GM12878 (cell line): ENCODE data around the gene SH2D3A. TPM values are rescaled to one million over a fixed set of nuclear protein-coding genes. Genes with fewer than 3 reads are reported as not detected.

ENCODE experiments used
- BHLHE40 ChIP-seq, 2 experiments: fragments of 450-650 bp in 1 of 2; IDR thresholded peaks; 2 replicates each; pipeline ENCODE4 v1.6.1; 2011 to 2017; ENCODE audit warnings: low read depth in 2 of 2, borderline replicate concordance in 1 of 2, improper control_type of control experiment in 1 of 2, low read length in 1 of 2, mild to moderate bottlenecking in 1 of 2
- CHD2 ChIP-seq: IDR thresholded peaks from 2 replicates; pipeline ENCODE4 v1.6.1; 2011; ENCODE audit warnings: low read depth, low read length, improper control_type of control experiment, borderline replicate concordance
- E2F8 ChIP-seq: fragments of 450-650 bp; IDR thresholded peaks from 2 replicates; pipeline ENCODE4 v1.6.1; 2018; ENCODE audit warnings: mild to moderate bottlenecking, low read depth, moderate library complexity; ENCODE audit not compliant: partially characterized antibody
- MEF2A ChIP-seq: IDR thresholded peaks from 2 replicates; pipeline ENCODE4 v1.6.1; 2011; ENCODE audit warnings: low read depth, mild to moderate bottlenecking, low read length, moderate library complexity; ENCODE audit not compliant: insufficient read depth
- MLLT1 ChIP-seq: fragments of 450-650 bp; IDR thresholded peaks from 2 replicates; pipeline ENCODE4 v1.6.1; 2016; ENCODE audit warnings: mild to moderate bottlenecking
- RAD51 ChIP-seq: fragments of 450-650 bp; IDR thresholded peaks from 2 replicates; pipeline ENCODE4 v1.6.1; 2016; ENCODE audit warnings: moderate library complexity, mild to moderate bottlenecking, inconsistent platforms
- SIN3A ChIP-seq: IDR thresholded peaks from 2 replicates; pipeline ENCODE4 v1.6.1; 2012; ENCODE audit warnings: low read depth, low read length, improper control_type of control experiment
- SMARCA5 ChIP-seq: fragments of 450-650 bp; IDR thresholded peaks from 2 replicates; pipeline ENCODE4 v1.6.1; 2017; ENCODE audit warnings: mild to moderate bottlenecking
- SMC3 ChIP-seq: IDR thresholded peaks from 2 replicates; pipeline ENCODE4 v1.6.1; 2011; ENCODE audit warnings: low read length, improper control_type of control experiment, borderline replicate concordance
- TCF12 ChIP-seq: IDR thresholded peaks from 2 replicates; pipeline ENCODE4 v1.6.1; 2011; ENCODE audit warnings: low read depth, mild to moderate bottlenecking, low read length
- YBX1 ChIP-seq: fragments of 450-650 bp; IDR thresholded peaks from 2 replicates; pipeline ENCODE4 v1.6.1; 2016; ENCODE audit warnings: antibody characterized with exemption
- ZBTB33 ChIP-seq: fragments of 450-650 bp; IDR thresholded peaks from 2 replicates; pipeline ENCODE4 v1.6.1; 2017; ENCODE audit warnings: mild to moderate bottlenecking
- polyA plus RNA-seq, 11 experiments: library from polyadenylated mRNA; depleted of rRNA in 4 of 11; unstranded in 6 of 11; stranded (reverse) in 5 of 11; fragments of >200 nt; fragmentation: Nextera tagmentation in 4 of 11; fragmentation: Illumina TruSeq in 1 of 11; extraction: Ambion mirVana in 4 of 11; extraction: Trizol in 1 of 11; gene quantifications; 1 replicate in 1 of 11; 2 replicates in 10 of 11; pipeline versions ENCODE4 v1.2.1 to v1.2.3, GENCODE V29; 2011 to 2016; ENCODE audit warnings: inconsistent platforms in 2 of 11, missing spikeins in 2 of 11, low read depth in 1 of 11
- total RNA-seq, 4 experiments: library from RNA; depleted of rRNA in 3 of 4; stranded (reverse); fragments of >200 nt in 3 of 4; fragmentation: Illumina TruSeq in 1 of 4; extraction: Trizol in 1 of 4; gene quantifications; 2 replicates each; pipeline versions ENCODE4 v1.2.1 to v1.2.3, GENCODE V29; 2013 to 2021
- TF ChIP-seq, protein P1 (sequence below): IDR thresholded peaks from 2 replicates; pipeline ENCODE4 v1.6.1; 2011; ENCODE audit warnings: mild to moderate bottlenecking, low read depth, low read length, moderate library complexity; ENCODE audit not compliant: insufficient replicate concordance
- TF ChIP-seq, protein P2 (sequence below): fragments of 450-650 bp; conservative IDR thresholded peaks from 2 replicates; pipeline ENCODE4 v1.6.1; 2017; ENCODE audit warnings: mild to moderate bottlenecking, moderate library complexity

The SH2D3A gene
- total and polyA plus RNA-seq, 10 of the 15 experiments (the other 5 are each of a cell fraction or from before 2014, with no cell fraction given), result 0.77 to 24.4 (median 9.5) TPM

- TF ChIP-seq ZBTB33 (no peak), MEF2A (no peak), SMC3 (no peak), CHD2 (no peak), TCF12 (no peak), SIN3A (no peak), BHLHE40 (IDR thresholded peaks at IDR 0.05; ENCODE audit: borderline replicate concordance in 1 of 2, low read depth in 2 of 2, low read length in 1 of 2) (no peak), YBX1 (no peak), E2F8 (no peak), SMARCA5 (no peak), MLLT1 (0 out of 2 replicates have a peak, but pooled peaks have one; percentile 13), RAD51 (no peak)
- TF ChIP-seq, protein P1, sequence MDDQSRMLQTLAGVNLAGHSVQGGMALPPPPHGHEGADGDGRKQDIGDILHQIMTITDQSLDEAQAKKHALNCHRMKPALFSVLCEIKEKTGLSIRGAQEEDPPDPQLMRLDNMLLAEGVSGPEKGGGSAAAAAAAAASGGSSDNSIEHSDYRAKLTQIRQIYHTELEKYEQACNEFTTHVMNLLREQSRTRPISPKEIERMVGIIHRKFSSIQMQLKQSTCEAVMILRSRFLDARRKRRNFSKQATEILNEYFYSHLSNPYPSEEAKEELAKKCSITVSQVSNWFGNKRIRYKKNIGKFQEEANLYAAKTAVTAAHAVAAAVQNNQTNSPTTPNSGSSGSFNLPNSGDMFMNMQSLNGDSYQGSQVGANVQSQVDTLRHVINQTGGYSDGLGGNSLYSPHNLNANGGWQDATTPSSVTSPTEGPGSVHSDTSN, result no peak
- TF ChIP-seq, protein P2, sequence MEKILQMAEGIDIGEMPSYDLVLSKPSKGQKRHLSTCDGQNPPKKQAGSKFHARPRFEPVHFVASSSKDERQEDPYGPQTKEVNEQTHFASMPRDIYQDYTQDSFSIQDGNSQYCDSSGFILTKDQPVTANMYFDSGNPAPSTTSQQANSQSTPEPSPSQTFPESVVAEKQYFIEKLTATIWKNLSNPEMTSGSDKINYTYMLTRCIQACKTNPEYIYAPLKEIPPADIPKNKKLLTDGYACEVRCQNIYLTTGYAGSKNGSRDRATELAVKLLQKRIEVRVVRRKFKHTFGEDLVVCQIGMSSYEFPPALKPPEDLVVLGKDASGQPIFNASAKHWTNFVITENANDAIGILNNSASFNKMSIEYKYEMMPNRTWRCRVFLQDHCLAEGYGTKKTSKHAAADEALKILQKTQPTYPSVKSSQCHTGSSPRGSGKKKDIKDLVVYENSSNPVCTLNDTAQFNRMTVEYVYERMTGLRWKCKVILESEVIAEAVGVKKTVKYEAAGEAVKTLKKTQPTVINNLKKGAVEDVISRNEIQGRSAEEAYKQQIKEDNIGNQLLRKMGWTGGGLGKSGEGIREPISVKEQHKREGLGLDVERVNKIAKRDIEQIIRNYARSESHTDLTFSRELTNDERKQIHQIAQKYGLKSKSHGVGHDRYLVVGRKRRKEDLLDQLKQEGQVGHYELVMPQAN, result no peak
Observed at GRCh38 chr19:6738787-6739389, 28.3 kb downstream of the SH2D3A start (continued).
